ENCODE results near the gene LMBR1L.
A peak's percentile ranks its signal among the peaks of the same experiment; 100 is the strongest.
"Not testable (repeated sequence)": the region's sequence is repeated elsewhere in the genome, so short reads cannot be mapped to it uniquely, and the experiment has no call there.

Gene LMBR1L

GRCh38 chr12:49086116-49086515 is 24.5 kb downstream of the LMBR1L start:
- no peak for DNase-seq (ENCODE audit: low spot score)

- DNase-seq (ENCODE audit: low spot score), result no peak
Observed at GRCh38 chr12:49084438-49084837, 26.2 kb downstream of the LMBR1L start.

- DNase-seq (ENCODE audit: low spot score), result no peak
Observed at GRCh38 chr12:49079793-49080192, 30.9 kb downstream of the LMBR1L start.

DNA sequence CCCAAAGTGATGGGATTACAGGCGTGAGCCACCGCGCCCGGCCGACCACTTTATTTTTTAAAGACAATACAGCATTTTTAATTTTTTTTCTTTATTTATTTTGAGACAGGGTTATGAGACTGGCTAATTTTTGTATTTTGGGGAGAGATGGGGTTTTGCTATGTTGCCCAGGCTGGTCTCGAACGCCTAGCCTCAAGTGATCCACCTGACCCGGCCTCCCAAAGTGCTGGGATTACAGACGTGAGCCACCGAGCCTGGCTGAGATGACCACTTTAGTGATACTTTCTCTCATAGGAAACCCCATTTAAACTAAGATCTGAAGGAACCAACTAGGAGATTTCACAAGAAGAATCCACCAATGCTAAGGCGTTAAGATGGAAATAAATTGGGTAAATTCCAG is 39.7 kb downstream of the LMBR1L start:
- DNase-seq (ENCODE audit: low spot score), result no peak

GRCh38 chr12:49069507-49070346 is 40.9 kb downstream of the LMBR1L start, which contains the start of gene RHEBL1:
Gene RHEBL1 (minus strand): TSS chr12:49069979. CDS start chr12:49069785, 194 bp downstream.
- peak; percentile 97 for DNase-seq (ENCODE audit: low spot score)

GRCh38 chr12:49068879-49069506 is 41.7 kb downstream of the LMBR1L start:
- DNase-seq (ENCODE audit: low spot score), result no peak

GRCh38 chr12:49066120-49066519 is 44.5 kb downstream of the LMBR1L start:
- no peak for DNase-seq (ENCODE audit: low spot score)

DNA sequence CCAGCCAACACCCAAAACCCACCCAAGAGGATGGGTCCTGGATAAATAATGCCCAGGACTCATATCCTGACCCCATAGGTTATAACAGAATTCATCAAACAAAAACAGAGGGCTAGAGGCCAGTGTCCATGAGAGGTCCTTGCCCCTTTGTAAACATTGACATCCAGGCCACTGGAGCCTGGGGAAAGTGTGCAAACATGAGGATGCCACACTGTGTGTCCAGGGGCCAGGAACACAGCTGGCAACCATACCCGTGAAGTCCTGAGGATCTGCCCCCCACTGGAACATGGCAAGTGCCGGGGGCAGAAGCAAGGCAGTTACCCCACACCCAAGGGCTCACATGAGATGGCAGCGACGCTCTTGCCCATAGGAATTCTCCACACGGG is 45.9 kb downstream of the LMBR1L start:
- no peak for DNase-seq (ENCODE audit: low spot score)

DNA sequence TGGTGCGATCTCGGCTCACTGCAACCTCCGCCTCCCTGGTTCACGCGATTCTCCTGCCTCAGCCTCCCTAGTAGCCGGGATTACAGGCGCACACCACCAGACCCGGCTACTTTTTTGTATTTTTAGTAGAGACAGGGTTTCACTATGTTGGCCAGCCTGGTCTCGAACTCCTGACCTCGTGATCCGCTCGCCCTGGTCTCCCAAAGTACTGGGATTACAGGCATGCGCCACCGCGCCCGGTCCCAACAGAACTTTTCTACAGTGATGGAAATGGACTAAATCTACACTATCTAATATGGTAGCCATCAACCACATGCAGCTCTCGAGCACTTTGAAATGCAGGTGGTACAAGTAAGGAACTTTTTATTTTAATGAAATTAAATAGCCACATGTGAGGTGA is 48.7 kb downstream of the LMBR1L start:
- DNase-seq (ENCODE audit: low spot score), result not testable (repeated sequence)

DNA sequence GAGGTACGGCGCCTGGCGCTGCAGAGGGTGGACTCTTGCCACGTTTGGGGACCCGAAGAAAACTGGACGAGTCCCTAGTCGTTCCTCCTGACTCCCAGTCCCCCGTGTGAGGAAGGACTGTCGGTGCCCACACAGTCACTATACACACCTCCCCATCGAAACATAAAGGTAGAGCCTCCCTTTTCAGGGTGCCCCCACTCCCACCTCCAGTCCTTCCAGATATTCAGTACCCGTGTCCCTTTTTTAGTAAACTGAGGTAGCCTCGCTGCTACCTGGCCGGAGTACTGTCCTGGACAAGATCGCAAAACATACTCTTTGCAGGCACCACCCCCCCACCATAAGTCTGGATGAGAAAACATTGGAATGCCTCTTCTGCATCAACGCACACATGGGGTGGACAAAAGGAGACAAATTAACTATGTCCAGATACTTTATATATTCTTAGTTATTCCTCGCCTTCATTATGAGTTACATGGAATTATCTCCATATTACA is 49.4 kb downstream of the LMBR1L start:
- DNase-seq (ENCODE audit: low spot score), result no peak

DNA sequence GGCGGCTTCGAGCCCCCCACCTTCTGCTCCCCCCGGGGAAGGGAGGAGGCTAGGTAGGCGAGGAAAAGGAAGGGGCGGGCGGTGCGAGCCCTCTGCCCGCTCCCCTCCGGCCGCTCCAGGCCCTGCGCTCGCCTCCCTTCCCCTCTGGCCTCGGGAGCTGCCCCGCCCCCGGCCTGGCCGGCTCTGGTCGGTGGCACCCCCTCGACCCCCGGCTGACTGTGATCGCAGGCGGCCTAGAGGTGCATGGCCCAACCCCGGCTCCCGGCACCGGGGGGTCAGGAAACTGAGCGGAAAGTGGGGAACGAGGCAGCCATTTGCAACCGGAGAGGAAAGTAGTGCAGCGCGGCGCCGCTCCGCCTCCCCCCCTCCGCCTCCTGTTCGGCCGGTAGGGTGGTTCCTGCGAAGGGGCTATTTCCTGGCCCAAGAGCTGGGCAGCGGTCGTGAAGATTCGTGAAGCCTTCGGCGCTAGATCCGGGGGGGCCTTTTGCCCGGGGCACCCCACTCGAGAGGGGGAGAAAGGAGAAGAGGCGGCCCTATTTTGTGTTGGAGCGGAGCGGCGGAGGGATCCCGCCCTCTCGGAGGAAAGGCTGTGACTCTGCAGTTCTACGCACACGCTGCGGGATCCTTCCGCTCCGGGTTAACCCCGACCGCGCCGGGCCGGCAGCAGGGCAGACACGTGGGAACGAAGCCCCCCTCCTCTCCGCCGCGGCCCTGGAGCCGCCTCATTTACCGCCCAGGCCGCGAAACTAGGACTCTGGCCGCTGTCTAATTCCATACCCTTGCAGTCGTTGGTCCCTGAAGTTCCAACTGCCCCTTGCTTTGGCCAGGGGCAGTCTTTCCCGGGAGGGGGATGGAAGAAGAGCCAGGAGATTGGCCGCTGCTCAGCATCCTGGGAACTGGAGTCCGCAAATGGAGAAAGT is 50.1 kb downstream of the LMBR1L start, which contains the start of gene KMT2D:
Gene KMT2D (minus strand): TSS at position 558 of the 920 bp plus-strand sequence. CDS start 5,470 bp downstream, outside the sequence.
- DNase-seq (ENCODE audit: low spot score), result peak; percentile 98

DNA sequence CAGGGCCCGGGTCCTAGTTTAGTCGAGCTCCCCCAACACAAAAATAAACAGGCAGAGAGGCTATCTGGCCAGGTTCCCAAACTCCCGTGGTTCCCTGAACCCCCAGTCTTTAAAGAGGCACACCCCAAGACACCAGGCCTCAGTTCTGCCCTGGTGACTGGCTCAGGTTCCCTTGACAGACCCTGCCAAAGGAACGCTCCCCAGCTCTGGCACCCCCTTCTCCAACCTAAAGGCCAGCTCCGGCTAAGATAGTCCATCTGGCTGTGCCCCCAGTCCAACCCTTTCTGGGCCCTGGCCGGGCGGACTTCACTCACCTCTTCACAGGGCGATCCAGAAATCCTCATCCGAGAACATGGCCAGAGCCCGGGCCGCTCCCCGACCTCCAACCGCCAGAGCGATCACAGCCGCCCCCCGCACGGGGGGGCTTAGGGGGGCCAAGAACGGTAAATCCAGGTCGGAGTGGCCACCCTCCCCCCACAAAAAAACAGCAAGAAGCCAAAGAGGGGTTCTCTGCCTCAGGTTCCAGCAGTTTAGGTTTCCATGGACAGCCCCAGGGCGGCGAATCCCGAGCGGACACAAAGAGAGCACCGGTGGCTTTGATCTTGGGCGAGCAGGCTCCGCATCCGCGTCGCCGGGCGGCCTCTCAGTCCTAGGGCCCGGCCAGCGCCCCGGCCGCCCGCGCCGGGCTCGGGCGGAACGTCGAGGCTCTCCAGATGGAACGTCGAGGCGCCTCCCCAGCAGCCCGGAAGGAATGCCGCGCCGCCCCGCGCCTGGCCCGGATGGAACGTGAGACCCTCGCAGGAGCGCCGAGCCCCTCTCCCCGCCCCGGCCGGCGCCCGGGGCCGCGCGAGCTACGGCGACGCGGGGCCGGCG is 51.1 kb downstream of the LMBR1L start:
- DNase-seq (ENCODE audit: low spot score), result peak; percentile 61

- DNase-seq (ENCODE audit: low spot score), result no peak
Observed at GRCh38 chr12:49059045-49059298, 51.7 kb downstream of the LMBR1L start.

- no peak for DNase-seq (ENCODE audit: low spot score)
Observed at GRCh38 chr12:49058366-49059044, 52.1 kb downstream of the LMBR1L start.

DNA sequence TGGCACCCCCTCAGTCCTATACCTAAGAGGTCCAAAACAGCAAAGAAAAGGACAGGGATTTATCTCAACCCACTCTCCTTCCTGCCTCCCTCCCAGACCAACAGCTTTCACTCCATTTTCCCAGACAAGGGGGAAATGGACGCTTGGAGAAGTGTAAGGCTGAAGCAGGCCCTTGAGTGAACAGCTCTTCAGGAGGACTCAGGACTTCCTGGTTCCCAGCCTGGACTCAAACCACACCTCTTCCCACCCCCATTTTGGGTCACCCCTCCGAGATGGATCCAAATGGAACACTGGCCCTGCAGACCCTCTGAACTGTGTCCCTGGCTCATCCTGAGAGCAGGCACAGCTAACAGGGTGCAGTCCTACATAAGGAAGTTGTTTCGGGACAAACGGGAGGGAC is 52.8 kb downstream of the LMBR1L start:
- no peak for DNase-seq (ENCODE audit: low spot score)

GRCh38 chr12:49055978-49056754 is 54.5 kb downstream of the LMBR1L start:
- peak; percentile 92 for DNase-seq (ENCODE audit: low spot score)

- no peak for DNase-seq (ENCODE audit: low spot score)
Observed at GRCh38 chr12:49055092-49055491, 55.6 kb downstream of the LMBR1L start.

DNA sequence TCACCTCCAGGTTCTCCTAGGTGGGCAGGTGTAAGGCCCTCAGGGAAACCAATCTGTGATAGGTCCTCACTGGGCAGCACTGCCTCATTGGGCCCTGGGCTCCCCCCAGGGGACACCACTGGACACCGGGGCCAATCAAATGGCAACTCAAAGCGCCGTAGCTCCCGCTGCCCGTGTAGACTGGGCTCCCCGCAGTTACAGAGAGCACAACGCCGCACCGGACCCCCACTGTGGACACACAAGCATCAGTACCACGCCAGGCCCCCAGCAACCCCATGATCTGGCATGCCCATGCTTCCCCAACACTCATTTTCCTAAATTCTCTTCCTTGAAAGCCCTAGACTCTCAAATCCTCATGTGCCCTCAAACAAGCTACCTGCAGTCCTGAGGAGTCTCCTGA is 56.1 kb downstream of the LMBR1L start:
- DNase-seq (ENCODE audit: low spot score), result no peak

DNA sequence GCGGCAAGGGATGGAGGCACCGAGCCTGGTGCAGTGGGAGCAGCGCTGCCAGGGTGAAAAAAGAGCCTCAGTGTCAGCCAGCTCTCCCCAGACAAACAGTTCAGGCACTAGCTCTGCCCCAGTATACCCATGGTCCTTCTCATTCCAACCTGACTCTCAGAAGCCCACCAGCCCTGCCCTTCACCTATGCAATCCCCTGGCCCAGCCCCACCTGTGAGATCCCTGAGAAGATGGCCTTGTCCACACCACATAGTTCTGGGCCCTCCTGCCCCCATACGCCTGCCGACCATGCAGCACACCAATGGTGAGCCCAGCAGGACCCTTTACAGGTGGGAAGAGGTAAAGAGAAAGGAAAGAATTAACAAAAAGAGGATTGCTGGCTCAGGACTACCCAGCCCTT is 56.6 kb downstream of the LMBR1L start:
- DNase-seq (ENCODE audit: low spot score), result no peak
